Endothelial cell of umbilical vein (primary cell): ENCODE measurements around the gene KDM4D.
"Not testable (repeated sequence)": the region's sequence is repeated elsewhere in the genome, so short reads cannot be mapped to it uniquely, and the experiment has no call there.

Source experiments
- EZH2 ChIP-seq: IDR thresholded peaks from 2 replicates; pipeline ENCODE4 v1.6.1; 2012; ENCODE audit warnings: borderline replicate concordance, low read depth, mild to moderate bottlenecking, moderate library complexity, low read length, inconsistent platforms; ENCODE audit not compliant: severe bottlenecking
- FOS ChIP-seq: IDR thresholded peaks from 2 replicates; pipeline ENCODE4 v1.6.1; 2011; ENCODE audit warnings: mild to moderate bottlenecking, low read length, moderate library complexity, borderline replicate concordance; ENCODE audit not compliant: insufficient read depth
- GATA2 ChIP-seq: IDR thresholded peaks from 2 replicates; pipeline ENCODE4 v1.7.0; 2011; ENCODE audit warnings: low read depth, mild to moderate bottlenecking, moderate library complexity, mixed read lengths, low read length; ENCODE audit not compliant: insufficient read length, insufficient read depth
- JUN ChIP-seq: IDR thresholded peaks from 2 replicates; pipeline ENCODE4 v1.6.1; 2011; ENCODE audit warnings: borderline replicate concordance, low read depth; ENCODE audit not compliant: insufficient read length, insufficient read depth
- MYC ChIP-seq: IDR thresholded peaks from one replicate; pipeline ENCODE4 v1.6.1; 2011; ENCODE audit warnings: mild to moderate bottlenecking, low read depth, low read length
- POLR2A ChIP-seq: IDR thresholded peaks from 2 replicates; pipeline ENCODE4 v1.6.1; 2012; ENCODE audit warnings: low read depth, mild to moderate bottlenecking, control low read depth, low read length
- TF ChIP-seq, protein P1 (sequence below), 2 donors: IDR thresholded peaks; 1 replicate in 1 of 2; 2 replicates in 1 of 2; pipeline ENCODE4 v1.5.1; 2011; ENCODE audit warnings: low read length in 2 of 2, mild to moderate bottlenecking in 2 of 2, moderate library complexity in 2 of 2, control low read depth in 1 of 2, inconsistent platforms in 1 of 2, low read depth in 1 of 2; ENCODE audit not compliant: insufficient read depth in 1 of 2; ENCODE audit errors: extremely low read depth in 1 of 2

DNA sequence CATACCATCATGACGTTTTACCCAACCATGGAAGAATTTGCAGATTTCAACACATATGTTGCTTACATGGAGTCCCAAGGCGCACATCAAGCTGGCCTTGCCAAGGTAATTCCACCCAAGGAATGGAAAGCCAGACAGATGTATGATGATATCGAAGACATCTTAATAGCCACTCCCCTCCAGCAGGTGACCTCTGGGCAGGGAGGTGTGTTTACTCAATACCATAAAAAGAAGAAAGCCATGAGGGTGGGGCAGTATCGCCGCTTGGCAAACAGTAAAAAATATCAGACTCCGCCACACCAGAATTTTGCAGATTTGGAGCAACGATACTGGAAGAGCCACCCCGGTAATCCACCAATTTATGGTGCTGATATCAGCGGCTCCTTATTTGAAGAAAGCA lies 52.1 kb downstream of the KDM4D start:
- TF ChIP-seq MYC, POLR2A, JUN, EZH2, FOS, GATA2: not testable (repeated sequence)
- TF ChIP-seq, protein P1, sequence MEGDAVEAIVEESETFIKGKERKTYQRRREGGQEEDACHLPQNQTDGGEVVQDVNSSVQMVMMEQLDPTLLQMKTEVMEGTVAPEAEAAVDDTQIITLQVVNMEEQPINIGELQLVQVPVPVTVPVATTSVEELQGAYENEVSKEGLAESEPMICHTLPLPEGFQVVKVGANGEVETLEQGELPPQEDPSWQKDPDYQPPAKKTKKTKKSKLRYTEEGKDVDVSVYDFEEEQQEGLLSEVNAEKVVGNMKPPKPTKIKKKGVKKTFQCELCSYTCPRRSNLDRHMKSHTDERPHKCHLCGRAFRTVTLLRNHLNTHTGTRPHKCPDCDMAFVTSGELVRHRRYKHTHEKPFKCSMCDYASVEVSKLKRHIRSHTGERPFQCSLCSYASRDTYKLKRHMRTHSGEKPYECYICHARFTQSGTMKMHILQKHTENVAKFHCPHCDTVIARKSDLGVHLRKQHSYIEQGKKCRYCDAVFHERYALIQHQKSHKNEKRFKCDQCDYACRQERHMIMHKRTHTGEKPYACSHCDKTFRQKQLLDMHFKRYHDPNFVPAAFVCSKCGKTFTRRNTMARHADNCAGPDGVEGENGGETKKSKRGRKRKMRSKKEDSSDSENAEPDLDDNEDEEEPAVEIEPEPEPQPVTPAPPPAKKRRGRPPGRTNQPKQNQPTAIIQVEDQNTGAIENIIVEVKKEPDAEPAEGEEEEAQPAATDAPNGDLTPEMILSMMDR (IDR thresholded peaks at IDR 0.05; ENCODE audit: extremely low read depth in 1 of 2, insufficient read depth in 1 of 2, low read depth in 1 of 2, low read length in 2 of 2): not testable (repeated sequence)
